K562 (cell line): Measurements from ENCODE around the gene TRIM36. TPM values are rescaled to one million over a fixed set of nuclear protein-coding genes. Genes with fewer than 3 reads are reported as not detected.

Experiments
- ATAC-seq: fragments of 200-7000 bp; cut with Tn5 transposase; 3 replicates; pipeline ENCODE4 v1.9.1; 2020; ENCODE audit warnings: moderate library complexity
- BruUV-seq: library from RNA; stranded (reverse); fragments of 400-500 nt; replicated peaks from 2 replicates; lab custom pipeline; 2021; lab: Mats Ljungman, UMichigan
- CTCF ChIA-PET: fragments of 300-600 bp; formaldehyde crosslinking; extraction: SDS; loops from one replicate; lab custom pipeline; 2021; ENCODE audit warnings: low intra/inter-chr PET ratio; lab: Yijun Ruan, JAX
- POLR2A ChIA-PET: fragments of 300-600, 350-650 bp; sonication (Branson Sonifier 250); formaldehyde crosslinking; extraction: SDS; loops from one replicate; lab custom pipeline; 2021; ENCODE audit warnings: antibody characterized with exemption, inconsistent platforms; lab: Yijun Ruan, JAX
- DNase-seq, 4 experiments: peaks; one replicate each; pipeline versions ENCODE4 v3.0.0 to v3.0.0-alpha.2; 2011 to 2018; ENCODE audit warnings: low spot score in 3 of 4, mixed read lengths in 3 of 4; ENCODE audit errors: extremely low read depth in 1 of 4
- FAIRE-seq: peaks from 2 replicates; lab custom pipeline; 2011; peaks lifted over from hg19 to GRCh38; lab: Jason Lieb, UNC
- H2AFZ ChIP-seq: 2 replicates; pipeline ENCODE4 v1.6.0; 2011; ENCODE audit warnings: low read depth, low read length, control low read depth, inconsistent platforms
- H3K27ac ChIP-seq: fragments of 200-600 bp; 3 replicates; pipeline ENCODE4 v1.8.0; 2011; ENCODE audit warnings: low read depth, mild to moderate bottlenecking, control low read depth, inconsistent platforms, low read length, moderate library complexity, mixed read lengths; ENCODE audit errors: extremely low read depth
- H3K27me3 ChIP-seq, 2 experiments: fragments of 300-600 bp in 1 of 2; 2 replicates in 1 of 2; 3 replicates in 1 of 2; pipeline versions ENCODE4 v1.6.0 to v1.8.0; 2011; ENCODE audit warnings: inconsistent platforms in 2 of 2, low read length in 2 of 2, mild to moderate bottlenecking in 1 of 2, mixed read lengths in 1 of 2, moderate library complexity in 1 of 2; ENCODE audit not compliant: control insufficient read depth in 2 of 2, insufficient read depth in 2 of 2
- H3K36me3 ChIP-seq: fragments of 300-600 bp; 3 replicates; pipeline ENCODE4 v1.8.0; 2011; ENCODE audit warnings: mild to moderate bottlenecking, low read length, inconsistent platforms; ENCODE audit not compliant: control insufficient read depth, insufficient read depth
- H3K4me1 ChIP-seq, 2 experiments: fragments of 200-600 bp in 1 of 2; replicated peaks in 1 of 2; 2 replicates in 1 of 2; 3 replicates in 1 of 2; pipeline versions ENCODE4 v1.5.1 to v1.8.0; 2011; ENCODE audit warnings: inconsistent platforms in 2 of 2, low read length in 2 of 2, mild to moderate bottlenecking in 1 of 2, mixed read lengths in 1 of 2, moderate library complexity in 1 of 2; ENCODE audit not compliant: control insufficient read depth in 2 of 2, insufficient read depth in 2 of 2
- H3K4me2 ChIP-seq: 2 replicates; pipeline ENCODE4 v1.6.1; 2011; ENCODE audit warnings: low read length, control low read depth, inconsistent platforms, mixed read lengths; ENCODE audit not compliant: insufficient read depth
- H3K4me3 ChIP-seq: fragments of 200-600 bp; sonication (generic), shearing (Covaris generic); 2 replicates; pipeline ENCODE4 v1.5.1; 2016; ENCODE audit warnings: control low read depth, inconsistent platforms
- H3K79me2 ChIP-seq: fragments of 200-600 bp; 3 replicates; pipeline ENCODE4 v1.8.0; 2011; ENCODE audit warnings: low read length, inconsistent platforms; ENCODE audit not compliant: control insufficient read depth, insufficient read depth
- H3K9ac ChIP-seq, 2 experiments: 2 replicates each; pipeline versions ENCODE4 v1.6.0 to v1.6.1; 2011; ENCODE audit warnings: low read depth in 2 of 2, low read length in 2 of 2, control low read depth in 1 of 2, inconsistent platforms in 1 of 2, mild to moderate bottlenecking in 1 of 2, mixed read lengths in 1 of 2; ENCODE audit not compliant: insufficient read depth in 1 of 2
- H3K9me1 ChIP-seq: one replicate; pipeline ENCODE4 v1.6.0; 2011; ENCODE audit warnings: inconsistent platforms, mild to moderate bottlenecking, low read length, moderate library complexity; ENCODE audit not compliant: control insufficient read depth, insufficient read depth
- H3K9me3 ChIP-seq: replicated peaks from 2 replicates; pipeline ENCODE4 v1.5.1; 2011; ENCODE audit warnings: low read depth, low read length, inconsistent platforms; ENCODE audit not compliant: control insufficient read depth, insufficient read depth
- H4K20me1 ChIP-seq: replicated peaks from 2 replicates; pipeline ENCODE4 v1.6.1; 2011; ENCODE audit warnings: low read length, inconsistent platforms, mixed read lengths; ENCODE audit not compliant: control insufficient read depth, insufficient read depth
- FOSL1 ChIP-seq: fragments of 200-800 bp; sonication (Bioruptor generic); conservative IDR thresholded peaks from 2 replicates; pipeline ENCODE4 v1.6.1; 2016; ENCODE audit warnings: missing genetic modification characterization, missing compliant biosample characterization
- KAT7 ChIP-seq: sonication (generic); formaldehyde crosslinking; IDR thresholded peaks from 2 replicates; pipeline ENCODE4 v1.8.0; 2022; ENCODE audit warnings: missing genetic modification reagents, mild to moderate bottlenecking, borderline replicate concordance
- POLR2H ChIP-seq: IDR thresholded peaks from 2 replicates; pipeline ENCODE4 v1.6.1; 2016; ENCODE audit warnings: missing genetic modification characterization, low read depth, mild to moderate bottlenecking, control low read depth, missing compliant biosample characterization, moderate library complexity
- SMAD3 ChIP-seq: fragments of 450-650 bp; formaldehyde crosslinking; conservative IDR thresholded peaks from 2 replicates; pipeline ENCODE4 v1.4.0; 2020; ENCODE audit warnings: mild to moderate bottlenecking
- SMAD4 ChIP-seq: fragments of 250-450 bp; sonication (Bioruptor Pico); conservative IDR thresholded peaks from 2 replicates; pipeline ENCODE4 v1.8.0; 2021; ENCODE audit warnings: inconsistent platforms, mild to moderate bottlenecking, moderate library complexity
- SMARCA4 ChIP-seq: fragments of 450-650 bp; IDR thresholded peaks from 2 replicates; pipeline ENCODE4 v1.6.1; 2016
- WGBS: fragments of 100-300 bp; shearing (Covaris generic); methylation state at CpG from one replicate; pipeline ENCODE4 v1.1.6; 2016; ENCODE audit warnings: low coverage, mixed read lengths; ENCODE audit not compliant: insufficient coverage; ENCODE audit errors: missing lambda C conversion rate; 5-methylcytosine and 5-hydroxymethylcytosine counted together
- in situ Hi-C: fragments of 300-500 bp; cut with MboI; formaldehyde crosslinking; loops from 4 replicates; pipeline ENCODE4 v1.15.0; 2018; ENCODE audit warnings: inconsistent platforms, mixed read lengths
- intact Hi-C: fragments of 100-400 bp; cut with micrococcal nuclease; formaldehyde crosslinking; loops from 2 replicates; pipeline ENCODE4 v1.14.2; 2022
- polyA plus RNA-seq, 8 experiments: library from polyadenylated mRNA; depleted of rRNA in 4 of 8; stranded (reverse) in 5 of 8; unstranded in 3 of 8; fragments of >200 nt; fragmentation: Nextera tagmentation in 2 of 8; fragmentation: Illumina TruSeq in 1 of 8; extraction: Ambion mirVana in 2 of 8; extraction: Trizol in 1 of 8; gene quantifications; 2 replicates each; pipeline versions ENCODE4 v1.2.1 to v1.2.3, GENCODE V29; 2011 to 2014; ENCODE audit warnings: inconsistent platforms in 1 of 8, missing spikeins in 1 of 8
- total RNA-seq, 7 experiments: library from RNA; depleted of rRNA in 6 of 7; stranded (reverse); fragments of >200 nt in 6 of 7; fragmentation: Illumina TruSeq in 2 of 7; extraction: Trizol in 2 of 7; gene quantifications; 2 replicates each; pipeline versions ENCODE4 v1.2.1 to v1.2.3, GENCODE V29; 2011 to 2021; ENCODE audit warnings: low replicate concordance in 1 of 7
- TF ChIP-seq, protein P1 (sequence below): sonication (generic); formaldehyde crosslinking; IDR thresholded peaks from 2 replicates; pipeline ENCODE4 v1.8.0; 2022; ENCODE audit warnings: mild to moderate bottlenecking, missing genetic modification reagents, borderline replicate concordance

The TRIM36 gene
- total and polyA plus RNA-seq, 9 of the 15 experiments (the other 6 are each of a cell fraction or from before 2014, with no cell fraction given): 0.10 to 0.71 (median 0.31) TPM

DNA sequence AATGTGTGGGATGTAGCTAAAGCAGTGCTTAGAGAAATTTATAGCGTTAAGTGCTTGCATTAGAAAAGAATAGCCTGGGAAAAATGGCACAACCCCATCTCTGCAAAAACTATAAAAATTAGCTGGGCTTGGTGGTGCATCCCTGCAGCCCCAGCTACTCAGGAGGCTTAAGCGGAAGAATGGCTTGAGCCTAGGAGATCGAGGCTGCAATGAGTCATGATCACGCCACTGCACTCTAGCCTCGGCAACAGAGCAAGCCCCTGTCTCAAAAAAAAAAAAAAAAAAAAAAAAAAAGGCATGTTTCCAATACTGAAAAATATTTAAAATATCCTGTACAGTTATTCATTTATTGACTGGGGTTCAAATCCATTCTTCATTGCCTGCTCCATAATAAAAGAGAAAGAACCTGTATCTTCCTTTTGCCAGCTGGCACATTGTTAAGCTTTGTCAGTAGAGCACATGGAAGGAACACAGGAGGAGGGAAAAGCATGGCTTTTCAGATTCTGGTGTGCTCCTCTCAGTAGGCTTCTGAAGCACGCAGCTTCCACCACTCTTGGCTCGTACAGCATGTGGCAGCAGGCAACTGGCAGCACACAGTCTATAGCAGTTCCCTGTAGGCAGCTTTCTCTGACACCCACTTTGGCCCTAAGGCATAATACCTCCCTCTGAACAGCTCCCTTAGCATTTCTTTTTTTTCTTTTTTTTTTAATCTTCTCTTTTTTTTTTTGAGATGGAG is 73.5 kb downstream of the TRIM36 start:
- no peak overlapping the region for H3K4me3 ChIP-seq
- in situ Hi-C loops: no loop called here
- no peaks in the 10 kb centered on the region for H3K4me1 ChIP-seq
- 2% methylated on average over 6 of the region's 7 CpGs for WGBS
- peak; percentile 47; the same call in 1 of the 3 replicates for ATAC-seq
- ChIA-PET CTCF (interaction anchor here (1.8 kb wide), 1 partner anchor 972 kb away, joined by 10 read pairs; no protein-coding TSS in a partner anchor), POLR2A (interaction anchor here (0.6 kb wide), 1 partner anchor 798 kb away, joined by 3 read pairs; no protein-coding TSS in a partner anchor)
- no peak for TF ChIP-seq SMAD4
- TF ChIP-seq, protein P1, sequence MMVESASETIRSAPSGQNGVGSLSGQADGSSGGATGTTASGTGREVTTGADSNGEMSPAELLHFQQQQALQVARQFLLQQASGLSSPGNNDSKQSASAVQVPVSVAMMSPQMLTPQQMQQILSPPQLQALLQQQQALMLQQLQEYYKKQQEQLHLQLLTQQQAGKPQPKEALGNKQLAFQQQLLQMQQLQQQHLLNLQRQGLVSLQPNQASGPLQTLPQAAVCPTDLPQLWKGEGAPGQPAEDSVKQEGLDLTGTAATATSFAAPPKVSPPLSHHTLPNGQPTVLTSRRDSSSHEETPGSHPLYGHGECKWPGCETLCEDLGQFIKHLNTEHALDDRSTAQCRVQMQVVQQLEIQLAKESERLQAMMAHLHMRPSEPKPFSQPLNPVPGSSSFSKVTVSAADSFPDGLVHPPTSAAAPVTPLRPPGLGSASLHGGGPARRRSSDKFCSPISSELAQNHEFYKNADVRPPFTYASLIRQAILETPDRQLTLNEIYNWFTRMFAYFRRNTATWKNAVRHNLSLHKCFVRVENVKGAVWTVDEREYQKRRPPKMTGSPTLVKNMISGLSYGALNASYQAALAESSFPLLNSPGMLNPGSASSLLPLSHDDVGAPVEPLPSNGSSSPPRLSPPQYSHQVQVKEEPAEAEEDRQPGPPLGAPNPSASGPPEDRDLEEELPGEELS: no peak
- peak; percentile 36; the same call in 1 of the 2 replicates for TF ChIP-seq FOSL1 (tag)
- no peak for TF ChIP-seq POLR2H (tag)
- no peak for TF ChIP-seq SMAD3 (CRISPR knock-in tag)
- no peak for TF ChIP-seq KAT7 (CRISPR knock-in tag)
- no peak for TF ChIP-seq SMARCA4
- H3K79me2 ChIP-seq: no peaks in the 10 kb centered on the region
- intact Hi-C loops: loop anchor here (5.0 kb wide), 3 partner anchors 76 to 491 kb away; no protein-coding TSS in a partner anchor
- H3K9me1 ChIP-seq: no peaks in the 10 kb centered on the region
- H3K36me3 ChIP-seq: no peaks in the 10 kb centered on the region
- H3K27me3 ChIP-seq: no peaks in the 10 kb centered on the region; a peak in 1 of 5 replicates
- peak overlapping the region; percentile 38; the same call in 1 of the 2 replicates for H2AFZ ChIP-seq
- H3K9me3 ChIP-seq: no peaks in the 10 kb centered on the region
- no peak overlapping the region for H3K27ac ChIP-seq
- H3K9ac ChIP-seq: no peak overlapping the region
- H3K4me2 ChIP-seq: no peak overlapping the region
- FAIRE-seq: no peak
- H4K20me1 ChIP-seq: no peaks in the 10 kb centered on the region
- DNase-seq: peak in 1 of 4 experiments; percentile 8
- BruUV-seq: no TSS peak
